ENCODE measurements around the gene ZNF229.
A peak's percentile ranks its signal among the peaks of the same experiment; 100 is the strongest.
"Not testable (repeated sequence)": the region's sequence is repeated elsewhere in the genome, so short reads cannot be mapped to it uniquely, and the experiment has no call there.

Gene ZNF229

GRCh38 chr19:44447916-44448674 is at the start of gene ZNF229:
Gene ZNF229, minus strand, starts transcription at chr19:44448472. Its CDS starts 5,625 bp downstream, at chr19:44442847.
- DNase-seq, result peak; percentile 55

GRCh38 chr19:44496711-44497110 is 48.4 kb upstream of the ZNF229 start:
- DNase-seq, result no peak

GRCh38 chr19:44476559-44477408 is 28.5 kb upstream of the ZNF229 start:
- DNase-seq, result no peak

GRCh38 chr19:44468730-44469129 is 20.5 kb upstream of the ZNF229 start:
- DNase-seq, result not testable (repeated sequence)

GRCh38 chr19:44462600-44463286 is 14.5 kb upstream of the ZNF229 start:
- not testable (repeated sequence) for DNase-seq

GRCh38 chr19:44456016-44456415 is 7.7 kb upstream of the ZNF229 start:
- DNase-seq, result not testable (repeated sequence)

- no peak for DNase-seq
Measured at GRCh38 chr19:44455100-44455499, 6.8 kb upstream of the ZNF229 start.

- no peak for DNase-seq
Measured at GRCh38 chr19:44452367-44452766, 4.1 kb upstream of the ZNF229 start.

- no peak for DNase-seq
Measured at GRCh38 chr19:44451687-44452086, 3.4 kb upstream of the ZNF229 start.

GRCh38 chr19:44438441-44438840 is 9.8 kb downstream of the ZNF229 start:
- DNase-seq, result no peak

GRCh38 chr19:44435441-44435840 is 12.8 kb downstream of the ZNF229 start:
- no peak for DNase-seq

- DNase-seq, result no peak
Measured at GRCh38 chr19:44430956-44431355, 17.3 kb downstream of the ZNF229 start.

GRCh38 chr19:44415553-44415952 is 32.7 kb downstream of the ZNF229 start:
- not testable (repeated sequence) for DNase-seq

- peak; percentile 63 for DNase-seq
Measured at GRCh38 chr19:44401139-44402115, 46.8 kb downstream of the ZNF229 start, which contains the start of gene ZNF285. Gene ZNF285, minus strand, starts transcription at chr19:44401608. Its CDS starts 4,395 bp downstream, at chr19:44397213.

- not testable (repeated sequence) for DNase-seq
Measured at GRCh38 chr19:44389268-44389667, 59.0 kb downstream of the ZNF229 start.
